Measurements from ENCODE around the gene CMIP.
"Not testable (repeated sequence)": the region's sequence is repeated elsewhere in the genome, so short reads cannot be mapped to it uniquely, and the experiment has no call there.

Gene CMIP

DNA sequence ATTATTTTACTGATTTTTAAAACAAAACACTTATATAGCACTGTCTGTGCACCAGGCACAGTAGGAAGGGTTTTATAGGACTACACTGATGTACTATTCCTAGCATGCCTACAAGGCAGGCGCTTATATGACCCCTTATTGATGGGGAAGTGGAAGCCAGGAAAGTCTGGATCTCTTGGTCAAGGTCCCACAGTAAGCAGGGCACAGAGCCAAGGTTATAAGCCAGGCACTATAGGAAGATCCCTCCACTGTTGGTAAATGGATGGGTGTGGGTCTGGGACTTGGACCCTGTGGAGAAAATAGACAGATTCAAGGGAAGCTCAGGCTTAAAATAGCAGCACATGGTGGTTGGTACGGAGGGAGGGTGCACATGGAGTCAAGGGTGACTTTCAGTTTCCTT lies 275.4 kb downstream of the CMIP start:
- DNase-seq (ENCODE audit: low read depth): no peak

GRCh38 chr16:81720973-81721906 lies 276.6 kb downstream of the CMIP start:
- no peak for DNase-seq (ENCODE audit: low read depth)

DNA sequence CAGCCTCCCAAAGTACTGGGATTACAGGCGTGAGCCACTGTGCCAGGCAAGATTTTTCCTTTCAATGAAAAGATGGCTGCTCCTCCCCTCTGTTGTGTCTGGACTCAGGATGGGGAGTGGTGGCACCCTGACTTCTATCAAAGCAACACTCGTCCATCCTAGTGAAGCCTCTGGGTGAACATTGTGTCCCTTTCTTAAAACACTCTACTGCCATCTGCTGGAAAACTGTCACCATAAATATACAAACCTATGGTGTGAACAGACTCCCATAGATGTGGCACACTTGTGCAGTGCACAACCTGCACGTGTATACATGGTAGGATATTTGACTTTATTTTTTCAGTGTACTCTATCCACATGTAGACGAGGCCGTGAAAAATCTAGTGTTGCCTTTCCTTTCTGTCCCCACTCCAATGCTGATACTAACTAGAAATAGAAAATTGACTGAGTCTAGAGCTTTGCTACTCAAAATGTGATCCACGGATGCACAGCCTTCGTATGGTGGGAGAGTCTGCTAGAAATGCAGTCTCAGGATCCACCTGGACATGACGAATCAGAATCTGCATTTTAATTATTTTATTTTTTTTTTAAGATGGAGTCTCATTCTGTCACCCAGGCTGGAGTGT lies 278.6 kb downstream of the CMIP start:
- DNase-seq (ENCODE audit: low read depth): peak; percentile 38

DNA sequence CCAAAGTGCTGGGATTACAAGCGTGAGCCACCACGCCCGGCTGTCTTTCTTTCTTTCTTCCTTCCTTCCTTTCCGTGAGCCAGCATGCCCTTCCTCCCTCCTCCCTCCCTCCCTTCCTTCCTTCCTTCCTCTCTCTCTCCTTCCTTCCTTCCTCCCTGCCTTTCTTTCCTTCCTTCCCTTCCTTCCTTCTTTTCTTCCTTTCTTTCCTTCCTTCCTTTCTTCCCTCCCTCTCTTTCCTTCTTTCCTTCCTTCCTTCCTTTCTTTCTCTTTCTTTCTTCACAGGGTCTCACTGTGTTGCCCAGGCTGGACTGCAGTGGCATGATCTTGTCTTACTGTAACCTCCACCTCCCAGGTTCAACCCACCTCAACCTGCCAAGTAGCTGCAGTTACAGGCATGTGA lies 283.8 kb downstream of the CMIP start:
- no peak for DNase-seq (ENCODE audit: low read depth)

DNA sequence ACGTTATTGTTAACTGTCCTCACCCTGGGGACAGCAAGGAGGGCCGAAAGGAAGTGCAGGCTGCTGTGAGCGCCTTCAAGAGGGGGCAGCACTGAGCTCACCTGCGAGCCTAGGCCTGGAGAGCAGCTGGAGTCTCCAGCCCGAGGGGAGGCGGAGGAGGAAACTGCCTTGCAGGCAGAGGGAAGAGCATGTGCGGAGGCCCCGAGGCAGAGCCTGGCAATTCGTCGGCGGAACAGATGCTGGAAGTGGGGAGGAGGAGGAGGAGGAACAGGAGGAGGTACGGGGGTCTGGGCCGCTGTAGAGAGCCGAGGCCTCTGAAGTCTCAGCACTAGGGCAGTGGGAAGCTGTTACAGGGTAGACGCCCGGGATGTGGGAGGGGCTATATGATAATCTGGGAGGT lies 284.8 kb downstream of the CMIP start:
- DNase-seq (ENCODE audit: low read depth): no peak

DNA sequence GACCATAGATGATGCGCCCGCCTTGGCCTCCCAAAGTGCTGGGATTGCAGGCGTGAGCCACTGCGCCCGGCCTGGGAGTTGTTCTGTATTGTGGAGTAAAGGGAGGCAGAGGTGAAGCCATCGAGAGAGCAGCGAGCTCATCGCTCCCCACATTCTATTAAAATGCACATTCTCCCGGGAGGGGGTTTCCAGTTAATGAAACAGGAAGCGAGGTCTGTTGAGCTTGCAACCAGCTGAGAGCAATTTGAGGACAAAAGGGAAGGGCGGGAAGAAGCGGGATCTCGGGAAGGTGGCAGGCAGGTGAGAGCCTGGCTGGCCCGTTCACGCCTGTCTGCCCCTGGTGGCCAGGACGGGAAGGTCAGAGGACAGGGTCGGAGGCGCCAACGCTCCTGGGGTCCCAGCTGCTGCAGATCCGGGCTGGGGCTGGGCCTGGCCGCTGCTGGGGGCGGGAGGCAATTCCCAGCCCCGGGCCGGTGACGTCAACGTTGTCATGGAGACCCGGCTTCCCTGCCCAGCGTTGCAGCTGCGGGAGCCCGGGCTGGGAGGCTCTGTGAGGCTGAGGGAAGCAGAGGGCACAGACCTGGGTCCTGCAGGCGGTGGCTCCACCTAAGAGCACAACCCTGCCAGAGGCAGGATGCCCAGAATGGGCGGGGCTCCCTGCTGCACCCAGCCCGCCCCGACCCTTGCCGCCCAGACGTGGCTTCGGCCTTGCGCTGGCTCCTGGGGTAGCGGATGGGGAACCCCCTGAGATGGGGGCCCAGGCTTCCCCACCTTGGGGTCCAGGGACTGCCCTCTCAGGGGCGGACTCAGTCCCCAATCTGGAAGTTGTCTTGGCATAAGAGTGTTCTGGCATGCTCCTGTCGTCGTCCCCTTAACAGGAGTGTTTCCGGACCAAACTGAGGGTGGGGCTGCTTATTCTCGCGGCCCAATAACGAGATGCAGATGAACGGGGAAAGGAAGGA lies 285.8 kb downstream of the CMIP start:
- peak; percentile 34 for DNase-seq (ENCODE audit: low read depth)

DNA sequence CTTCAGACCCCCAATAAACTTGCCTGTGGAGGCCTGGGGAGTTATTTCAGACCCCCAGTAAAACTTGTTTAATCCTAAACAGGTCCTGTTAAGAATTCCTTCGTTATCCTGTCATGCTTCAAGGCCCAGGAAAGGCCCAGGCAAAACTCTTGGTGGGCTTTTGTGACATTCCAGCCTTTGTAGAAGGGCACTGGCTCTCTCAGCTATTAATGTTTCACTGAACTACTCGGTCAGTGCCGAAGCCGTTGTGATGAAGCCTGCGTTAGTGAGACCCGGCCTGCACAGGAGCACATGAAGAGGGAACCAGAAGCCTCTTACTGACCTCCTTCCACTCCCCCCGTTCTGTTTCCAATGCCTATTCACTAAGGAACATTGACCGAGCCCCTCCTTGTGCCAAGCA lies 287.0 kb downstream of the CMIP start:
- no peak for DNase-seq (ENCODE audit: low read depth)

DNA sequence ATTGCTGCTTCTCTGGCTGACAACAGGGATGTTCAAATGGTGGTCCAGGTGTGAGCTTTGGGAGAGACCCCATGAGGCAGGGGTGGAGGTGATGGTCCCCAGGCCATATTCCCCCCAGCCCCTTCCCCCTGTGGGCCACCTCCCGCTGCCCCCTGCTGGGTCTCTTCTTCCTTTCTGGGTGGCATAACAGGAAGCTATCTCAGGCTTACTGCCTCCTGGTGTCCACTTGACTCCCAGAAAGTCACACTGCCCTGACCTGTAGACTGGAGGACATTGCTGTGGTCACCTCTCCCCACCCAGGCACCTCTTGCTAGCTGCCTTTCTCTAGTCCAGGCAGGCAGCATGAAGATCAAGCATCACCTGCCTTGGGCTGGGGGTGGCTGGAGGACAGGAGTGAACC lies 288.1 kb downstream of the CMIP start:
- no peak for DNase-seq (ENCODE audit: low read depth)

DNA sequence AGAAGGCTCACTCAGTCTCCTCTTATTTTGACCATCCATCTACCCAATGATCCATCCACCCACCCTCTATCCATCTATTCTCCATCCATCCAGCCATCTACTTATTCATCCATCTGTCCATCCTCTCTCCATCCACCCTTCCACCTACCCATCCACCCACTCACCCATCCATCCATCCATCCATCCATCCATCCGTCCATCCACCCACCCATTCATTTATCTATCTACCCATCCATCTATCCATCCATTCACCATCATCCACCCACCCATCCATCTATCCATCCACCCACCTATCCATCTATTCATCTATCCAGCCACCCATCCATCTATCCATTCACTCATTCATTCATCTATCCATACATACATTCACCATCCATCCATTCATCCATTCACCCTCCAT lies 288.7 kb downstream of the CMIP start:
- DNase-seq (ENCODE audit: low read depth): no peak

GRCh38 chr16:81734632-81735434 lies 290.2 kb downstream of the CMIP start:
- no peak for DNase-seq (ENCODE audit: low read depth)

GRCh38 chr16:81737885-81738536 lies 293.4 kb downstream of the CMIP start:
- peak; percentile 80 for DNase-seq (ENCODE audit: low read depth)

- DNase-seq (ENCODE audit: low read depth): no peak
Observed at GRCh38 chr16:81738783-81739496, 294.3 kb downstream of the CMIP start.

DNA sequence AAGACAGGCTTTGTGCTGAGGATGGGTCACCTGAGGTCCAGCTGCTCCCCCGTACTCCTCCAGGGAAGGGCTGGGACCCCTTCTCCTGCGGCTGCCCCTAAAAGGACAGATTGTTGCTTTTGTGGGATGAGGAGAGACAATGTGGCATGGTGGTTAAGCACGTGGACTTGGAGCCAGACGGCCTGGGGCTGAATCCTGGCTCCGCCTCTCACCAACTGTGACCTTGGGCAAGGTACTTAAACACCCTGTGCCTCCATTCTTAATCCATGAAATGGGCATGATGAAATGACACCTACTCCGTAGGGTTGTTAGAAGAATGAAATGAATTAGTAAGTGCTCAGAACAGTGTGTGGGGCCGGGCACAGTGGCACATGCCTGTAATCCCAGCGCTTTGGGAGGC lies 294.9 kb downstream of the CMIP start:
- DNase-seq (ENCODE audit: low read depth): no peak

DNA sequence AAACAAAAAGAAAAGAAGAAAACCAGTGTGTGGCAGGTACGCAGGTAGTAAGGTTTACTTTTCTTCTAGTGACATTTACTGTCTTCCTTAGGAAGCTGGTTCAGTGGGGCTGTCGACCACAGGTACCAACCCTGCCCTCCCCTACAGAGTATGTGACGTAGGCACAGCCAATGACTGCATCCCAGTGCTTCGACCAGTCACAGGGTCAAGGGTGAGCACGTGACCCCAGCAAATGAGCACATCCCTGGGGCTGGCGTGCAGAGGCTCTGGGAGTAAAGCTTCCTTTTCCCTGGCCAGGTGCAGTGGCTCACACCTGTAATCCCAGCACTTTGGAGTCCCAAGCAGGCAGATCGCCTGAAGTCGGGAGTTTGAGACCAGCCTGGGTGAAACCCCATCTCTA lies 295.6 kb downstream of the CMIP start:
- DNase-seq (ENCODE audit: low read depth): no peak

DNA sequence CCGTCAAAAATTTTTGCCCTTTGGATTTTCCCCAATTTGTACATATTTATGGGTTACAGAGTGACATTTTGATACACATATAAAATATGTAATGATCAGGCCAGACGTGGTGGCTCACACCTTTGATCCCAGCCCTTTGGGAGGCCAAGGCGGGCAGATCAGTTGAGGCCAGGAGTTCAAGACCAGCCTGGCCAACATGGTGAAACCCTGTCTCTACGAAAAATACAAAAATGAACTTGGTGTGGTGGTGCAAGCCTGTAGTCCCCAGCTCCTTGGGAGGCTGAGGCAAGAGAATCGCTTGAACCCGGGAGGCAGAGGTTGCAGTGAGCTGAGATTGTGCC lies 296.8 kb downstream of the CMIP start:
- DNase-seq (ENCODE audit: low read depth): not testable (repeated sequence)

- DNase-seq (ENCODE audit: low read depth): no peak
Observed at GRCh38 chr16:81744385-81744784, 299.8 kb downstream of the CMIP start.

- no peak for DNase-seq (ENCODE audit: low read depth)
Observed at GRCh38 chr16:81744911-81745310, 300.3 kb downstream of the CMIP start.

DNA sequence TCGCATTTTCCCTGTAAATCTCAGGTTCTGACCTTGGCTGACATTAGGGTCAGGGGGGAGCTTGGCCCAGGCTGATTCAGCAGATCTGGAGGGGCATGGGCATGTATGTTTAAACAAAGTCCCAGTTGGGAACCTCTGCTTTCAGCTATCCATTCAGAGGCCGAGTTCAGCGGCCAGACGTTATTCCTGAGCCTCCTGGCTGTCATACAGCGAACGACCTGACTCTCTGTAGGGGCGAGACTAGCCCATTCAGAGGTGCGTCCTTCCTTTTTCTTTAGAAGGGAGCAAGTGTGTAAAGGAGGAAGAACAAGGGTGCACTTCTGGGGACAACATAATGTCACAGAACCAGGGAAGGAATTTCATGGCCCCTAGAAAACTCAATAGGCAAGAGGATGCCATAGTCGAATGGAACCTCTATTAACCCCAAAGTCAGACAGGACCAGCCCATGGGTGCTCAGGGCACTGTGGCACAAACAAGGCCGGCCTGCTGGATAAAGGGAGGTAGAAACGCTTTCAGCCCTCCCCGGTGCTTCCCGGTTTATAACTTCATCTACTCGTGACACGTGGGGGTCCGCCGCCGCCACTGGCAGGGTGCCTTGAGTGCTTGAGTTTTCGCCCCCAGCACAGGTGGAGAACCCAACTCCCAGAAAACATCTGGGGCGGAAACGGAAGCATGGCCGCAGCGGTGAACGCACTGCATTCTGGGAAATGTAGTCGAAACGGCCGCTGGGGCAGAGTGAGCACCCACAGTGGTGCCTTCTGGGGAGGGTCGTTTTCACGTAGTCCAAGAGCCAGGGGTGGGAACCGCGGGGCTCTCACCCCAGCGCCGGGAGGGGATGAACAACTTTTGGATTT lies 301.3 kb downstream of the CMIP start:
- DNase-seq (ENCODE audit: low read depth): peak; percentile 74

DNA sequence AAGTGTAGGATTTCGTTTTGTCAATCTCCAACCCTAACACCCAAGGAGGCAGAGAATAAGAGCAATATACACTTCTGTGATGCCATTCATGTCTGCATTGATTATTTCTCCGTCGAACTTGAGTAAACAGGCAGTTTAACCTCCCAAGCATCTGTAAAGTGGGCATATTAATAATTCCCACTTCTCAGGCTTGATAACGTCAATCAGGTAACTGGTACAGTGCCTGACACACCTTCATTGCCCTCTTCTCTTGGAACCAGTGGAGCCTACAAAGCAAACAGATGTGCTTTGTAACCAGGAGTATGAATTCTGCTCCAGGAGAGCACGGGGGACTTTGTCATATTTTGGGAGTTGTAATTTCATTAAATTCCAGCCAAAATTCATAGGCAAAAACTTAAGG lies 302.0 kb downstream of the CMIP start:
- no peak for DNase-seq (ENCODE audit: low read depth)
